Activated CD4-positive, CD25-positive, alpha-beta regulatory T cell treated with anti-CD3 and anti-CD28 coated beads, Interleukin-2, amount 50 U/mL, for 16 hours (primary cell): ENCODE measurements around the gene SNX32.

ENCODE experiments used
- DNase-seq: peaks from one replicate; pipeline ENCODE4 v3.0.0-alpha.2; 2020; ENCODE audit warnings: low read depth, low spot score

The SNX32 gene

DNA sequence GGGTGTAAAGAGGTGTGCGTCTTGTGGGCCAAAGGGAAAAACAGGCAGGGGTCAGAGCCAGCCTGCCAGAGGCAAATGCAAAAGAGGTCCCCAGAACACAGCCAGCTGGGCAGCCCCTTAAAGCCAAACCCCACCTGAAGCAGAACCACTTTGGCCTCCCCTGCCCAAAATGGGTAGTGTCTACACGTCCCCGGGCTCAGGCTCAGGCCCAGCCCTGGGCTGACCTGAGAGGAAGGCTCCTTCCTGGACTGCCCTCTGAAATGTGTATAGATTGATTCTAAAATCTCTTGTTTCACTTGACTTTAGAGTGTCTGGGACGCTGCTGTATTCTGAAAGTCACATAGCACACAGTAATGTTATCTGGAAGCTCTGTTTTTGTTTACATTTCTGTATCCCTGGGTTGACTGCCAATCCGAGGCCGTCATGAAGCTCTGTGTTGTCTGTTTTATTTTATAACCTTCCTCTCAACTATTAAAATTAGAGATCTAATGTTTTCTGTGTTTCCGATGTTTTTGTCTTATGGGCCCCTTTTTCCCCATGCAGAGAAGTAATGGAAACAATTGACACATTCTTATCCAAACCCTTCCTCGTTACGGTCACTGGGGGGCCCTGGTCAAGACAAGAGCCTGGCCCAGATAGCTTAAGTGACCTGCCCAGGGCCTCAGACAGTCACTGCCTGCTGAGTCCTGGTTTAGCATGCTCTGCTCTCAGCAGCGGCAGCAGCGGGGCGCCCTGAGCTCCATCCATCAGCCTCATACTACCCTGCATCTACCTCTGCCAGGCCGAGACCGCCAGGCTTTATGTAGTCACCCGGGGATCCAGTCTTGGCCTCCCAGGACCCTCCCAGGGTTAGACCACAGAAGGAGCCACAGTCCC lies 36.8 kb upstream of the SNX32 start:
- DNase-seq = no peak

DNA sequence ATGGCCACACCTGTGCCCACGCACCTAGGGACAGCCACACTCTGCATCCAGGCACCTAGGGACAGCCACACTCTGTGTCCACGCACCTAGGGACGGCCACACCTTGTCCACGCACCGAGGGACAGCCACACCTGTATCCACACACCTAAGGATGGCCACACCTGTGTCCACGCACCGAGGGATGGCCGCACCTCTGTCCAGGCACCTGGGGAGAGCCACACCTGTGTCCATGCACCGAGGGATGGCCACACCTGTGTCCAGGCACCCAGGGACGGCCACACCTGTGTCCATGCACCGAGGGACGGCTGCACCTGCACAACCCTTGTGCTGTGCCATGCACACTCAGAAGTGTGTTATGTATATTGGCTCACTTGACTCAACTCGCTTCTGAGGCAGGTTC lies 36.1 kb upstream of the SNX32 start:
- no peak for DNase-seq

GRCh38 chr11:65798882-65799281 lies 34.9 kb upstream of the SNX32 start:
- no peak for DNase-seq

DNA sequence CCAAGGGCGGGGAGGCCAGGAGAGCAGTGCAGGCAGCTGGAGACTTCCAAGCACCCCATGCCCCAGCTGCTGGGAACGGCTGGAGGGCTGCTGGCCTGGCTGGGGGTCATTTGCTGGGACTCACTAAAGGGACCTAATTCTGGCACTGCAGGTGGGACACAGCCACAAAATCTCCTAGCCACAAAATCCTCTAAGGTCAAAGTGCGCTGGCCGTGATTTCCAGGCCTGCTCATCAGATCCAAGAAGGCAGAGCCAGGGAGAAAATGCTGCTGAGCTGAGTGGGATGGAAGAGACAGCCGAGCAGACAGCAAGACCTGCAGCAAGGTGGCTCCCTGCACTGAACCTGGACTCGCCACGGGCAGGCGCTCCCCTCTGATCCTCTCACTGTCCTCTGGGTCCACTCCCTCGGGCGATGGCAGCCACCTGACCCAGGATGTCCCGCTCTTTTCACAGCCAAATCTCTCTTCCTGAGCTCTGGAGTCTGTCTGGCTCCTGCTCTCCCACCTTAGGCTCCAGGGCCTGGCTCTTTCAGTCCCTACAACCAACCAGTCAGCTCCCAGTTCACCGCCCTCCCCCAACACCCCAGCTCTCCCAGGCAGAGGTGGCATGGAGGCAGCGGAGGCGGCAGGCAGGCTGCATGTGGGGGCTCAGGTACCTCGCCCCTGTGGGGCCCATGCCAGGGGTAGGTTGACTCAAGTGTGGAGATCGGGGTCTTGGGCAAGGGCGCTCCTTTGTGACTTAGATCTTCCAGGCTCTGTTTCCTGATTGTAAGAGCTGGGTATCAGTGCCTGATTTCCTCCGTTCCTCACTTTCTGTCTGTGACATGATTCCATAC lies 32.4 kb upstream of the SNX32 start:
- no peak for DNase-seq

DNA sequence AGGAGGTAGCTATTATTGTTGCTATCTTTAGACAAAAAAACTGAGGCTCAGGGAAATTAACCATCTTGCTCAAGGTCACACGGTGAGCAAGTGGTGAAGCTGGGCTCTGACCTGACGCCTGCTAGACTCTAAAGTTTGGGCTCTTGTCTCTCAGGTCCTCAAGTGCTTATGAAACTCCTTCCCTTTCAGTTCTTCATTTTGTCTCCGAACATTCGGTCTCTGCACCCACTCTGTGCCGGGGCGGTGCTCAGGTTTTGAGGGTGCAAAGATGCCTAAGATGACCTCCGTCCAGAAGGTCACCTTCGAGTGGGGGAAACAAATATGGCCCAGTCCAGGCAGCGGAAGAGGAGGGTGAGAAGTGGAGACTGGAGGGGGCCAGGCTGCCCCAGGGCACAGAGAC lies 30.9 kb upstream of the SNX32 start:
- no peak for DNase-seq

GRCh38 chr11:65803797-65804492 lies 29.8 kb upstream of the SNX32 start:
- DNase-seq = no peak

- no peak for DNase-seq
Measured at GRCh38 chr11:65806979-65807378, 26.8 kb upstream of the SNX32 start.

GRCh38 chr11:65808744-65809341 lies 24.9 kb upstream of the SNX32 start:
- no peak for DNase-seq

DNA sequence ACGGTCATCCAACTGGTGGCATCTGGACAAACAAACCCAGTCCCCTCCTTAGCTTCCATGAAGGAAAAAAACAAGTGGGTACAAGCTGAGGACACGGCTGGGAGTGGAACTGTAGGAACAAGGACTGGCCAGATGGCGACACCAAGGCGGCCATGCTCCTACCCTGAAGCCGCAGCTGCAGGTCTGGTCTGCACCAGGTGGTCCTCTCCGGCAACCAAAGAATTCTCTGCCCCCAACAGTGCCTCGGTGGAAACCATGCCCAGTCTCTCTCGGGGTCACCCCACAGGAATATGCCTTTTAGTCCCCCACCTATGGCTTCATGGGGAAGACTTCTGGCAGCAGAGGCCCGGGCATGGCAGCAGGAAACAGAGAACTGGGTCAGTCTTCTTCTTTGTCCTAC lies 24.3 kb upstream of the SNX32 start:
- DNase-seq = no peak

DNA sequence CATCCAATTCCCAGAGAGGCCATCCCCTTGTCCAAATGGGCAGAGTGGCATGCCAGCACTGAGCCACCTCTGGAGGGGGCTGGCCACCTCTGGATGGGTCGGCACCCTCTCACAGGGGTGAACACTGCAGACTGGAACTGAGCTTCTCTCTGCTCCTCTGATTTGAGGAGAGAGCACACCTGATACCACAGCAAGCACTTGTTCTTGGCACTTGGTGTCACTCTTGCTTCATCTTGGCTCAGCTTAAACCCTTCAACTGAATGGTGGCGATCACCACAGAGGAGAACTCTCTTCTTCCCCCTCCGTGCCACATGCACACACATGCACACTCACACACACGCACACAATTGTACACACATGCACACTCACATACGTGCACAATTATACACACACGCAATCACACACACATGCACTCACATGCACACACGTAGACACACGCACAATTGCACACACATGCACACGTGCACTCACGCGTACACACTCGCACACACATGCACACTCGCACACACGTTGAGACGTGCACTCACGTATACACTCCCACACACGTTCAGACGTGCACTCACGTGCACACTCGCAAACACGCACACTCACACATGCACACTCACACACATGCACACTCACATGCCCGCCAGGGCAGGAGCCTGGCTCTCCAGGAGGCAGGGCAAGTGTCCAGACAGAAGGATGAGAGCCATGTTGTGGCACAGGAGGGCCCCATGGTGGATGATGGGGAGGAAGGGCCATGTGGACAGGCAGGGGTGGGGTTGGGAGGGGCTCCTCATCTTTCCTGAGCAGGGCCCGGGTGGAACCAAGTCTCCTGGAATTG lies 23.5 kb upstream of the SNX32 start:
- DNase-seq = no peak

DNA sequence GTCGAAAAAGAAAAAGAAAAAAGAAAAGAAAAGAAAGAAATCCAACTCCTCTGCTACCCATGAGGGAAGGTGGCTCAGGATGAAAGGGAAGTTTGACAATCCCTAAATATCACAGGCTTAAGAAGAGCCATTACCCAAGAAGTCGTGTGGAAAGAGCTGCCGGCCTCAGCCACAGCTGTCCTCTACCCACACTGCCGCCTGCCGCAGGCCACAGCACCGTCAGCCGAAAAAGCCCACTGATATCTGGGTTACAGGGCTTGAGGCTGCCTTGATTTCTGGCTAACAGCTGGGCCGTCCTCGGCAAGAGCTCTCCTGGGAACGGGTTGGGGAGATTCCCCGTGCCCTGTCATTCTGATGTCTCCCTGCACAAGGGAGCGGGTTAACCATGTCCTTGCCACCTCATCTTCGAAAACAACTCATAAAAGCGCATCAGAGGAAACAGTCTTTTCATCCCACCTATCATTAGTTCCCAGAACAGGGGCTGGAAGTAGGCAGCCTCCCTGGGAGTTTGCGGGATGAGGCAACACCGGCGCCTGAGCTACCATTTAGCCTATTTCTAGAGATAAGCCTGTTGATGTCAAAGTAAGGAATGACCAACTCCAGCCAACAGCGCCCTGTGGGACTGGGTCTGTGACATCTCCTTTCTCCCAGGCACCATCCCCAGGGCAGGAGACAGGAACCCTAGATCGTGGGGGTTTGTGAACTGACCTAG lies 21.8 kb upstream of the SNX32 start:
- no peak for DNase-seq

- DNase-seq = no peak
Measured at GRCh38 chr11:65814131-65814985, 19.4 kb upstream of the SNX32 start.

DNA sequence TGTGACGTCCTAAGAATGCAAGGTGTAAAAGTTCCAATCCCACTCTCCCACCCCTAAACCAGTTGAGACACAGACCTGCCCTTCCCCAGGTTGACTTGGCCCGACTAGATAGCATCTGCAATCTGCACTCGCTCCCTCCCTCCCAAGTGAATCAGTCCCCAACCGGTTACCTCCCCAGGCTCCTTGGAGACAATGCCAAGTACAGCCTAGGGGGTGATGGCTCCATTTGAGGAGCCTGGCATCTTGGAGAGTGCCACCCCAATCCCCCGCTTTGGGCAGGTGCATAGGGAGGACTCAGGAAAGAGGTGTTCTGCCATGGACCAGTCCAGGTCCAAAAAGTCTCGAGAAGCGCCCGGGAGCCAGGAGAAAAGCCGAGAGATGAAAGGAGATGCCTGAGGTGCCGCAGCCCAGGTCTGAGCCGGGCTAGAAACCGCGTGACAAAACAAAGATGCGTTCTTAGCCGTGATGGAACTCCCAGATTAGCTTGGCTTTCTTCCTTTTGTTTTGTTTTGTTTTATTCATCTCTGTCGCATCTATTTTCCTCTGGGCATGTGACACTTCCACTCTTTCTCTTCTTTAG lies 18.7 kb upstream of the SNX32 start:
- no peak for DNase-seq

DNA sequence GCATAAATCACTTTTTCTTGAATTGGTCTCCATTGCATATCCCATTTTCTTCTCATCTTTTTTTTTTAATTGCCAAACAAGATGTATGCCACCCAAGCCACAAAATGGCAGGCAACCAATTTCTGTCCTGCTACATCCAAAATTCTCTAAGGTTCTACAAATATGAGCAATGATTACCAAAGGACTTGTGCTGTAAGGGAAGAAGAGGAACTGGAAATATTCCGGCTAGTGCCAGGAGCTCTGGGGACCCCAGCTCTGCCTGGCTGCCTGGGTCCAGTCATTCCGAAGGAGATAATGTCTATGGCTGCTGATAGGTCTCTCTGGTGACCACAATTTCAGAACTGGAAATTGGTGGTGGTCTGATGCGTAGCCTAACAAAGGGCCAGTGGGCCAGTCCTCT lies 17.1 kb upstream of the SNX32 start:
- DNase-seq = no peak

- no peak for DNase-seq
Measured at GRCh38 chr11:65817312-65817834, 16.4 kb upstream of the SNX32 start.

DNA sequence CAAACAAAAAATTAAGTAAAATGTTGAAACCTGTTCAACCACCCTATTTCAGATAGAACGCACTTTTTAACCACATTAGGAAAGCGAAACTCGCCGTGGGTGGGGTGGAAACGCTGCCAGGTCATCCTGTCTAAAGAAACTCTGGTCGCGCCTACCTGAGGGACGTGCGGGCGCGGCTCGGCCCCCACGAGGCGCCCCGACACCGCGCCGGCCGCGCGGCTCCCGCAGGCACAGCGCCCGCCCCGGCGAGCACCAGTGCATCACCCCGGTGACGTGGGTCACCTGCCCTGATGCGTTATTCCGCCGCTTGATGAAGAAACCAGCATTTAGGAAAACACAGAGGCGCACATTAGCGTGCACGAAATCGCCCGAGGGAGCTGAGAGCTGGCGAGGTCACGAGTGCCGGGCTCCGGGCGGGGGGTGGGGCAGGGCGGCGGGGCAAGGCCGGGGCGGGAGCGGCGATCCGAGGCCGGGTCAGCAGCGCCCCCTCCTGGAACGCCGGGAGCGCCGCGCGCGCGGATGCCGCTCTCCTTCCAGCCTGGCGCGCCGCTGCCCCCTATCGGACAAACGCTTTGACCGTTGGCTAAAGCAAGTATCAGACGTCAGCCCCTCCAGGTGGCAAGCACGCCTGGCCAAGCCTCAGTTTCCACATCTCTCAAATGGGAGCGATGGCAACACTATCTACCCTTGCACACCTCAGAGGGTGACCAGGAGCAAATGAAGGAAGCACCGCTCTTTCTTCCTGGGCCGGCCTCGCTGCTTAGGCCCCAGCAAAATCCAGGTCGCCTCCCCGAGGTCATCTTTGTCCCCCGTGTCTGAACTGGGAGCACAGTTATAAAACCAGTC lies 15.7 kb upstream of the SNX32 start:
- DNase-seq = peak; percentile 92

- no peak for DNase-seq
Measured at GRCh38 chr11:65821107-65821506, 12.7 kb upstream of the SNX32 start.
